ENCODE data around the gene PTPRM.
"Not testable (repeated sequence)": the region's sequence is repeated elsewhere in the genome, so short reads cannot be mapped to it uniquely, and the experiment has no call there.

The PTPRM gene

DNA sequence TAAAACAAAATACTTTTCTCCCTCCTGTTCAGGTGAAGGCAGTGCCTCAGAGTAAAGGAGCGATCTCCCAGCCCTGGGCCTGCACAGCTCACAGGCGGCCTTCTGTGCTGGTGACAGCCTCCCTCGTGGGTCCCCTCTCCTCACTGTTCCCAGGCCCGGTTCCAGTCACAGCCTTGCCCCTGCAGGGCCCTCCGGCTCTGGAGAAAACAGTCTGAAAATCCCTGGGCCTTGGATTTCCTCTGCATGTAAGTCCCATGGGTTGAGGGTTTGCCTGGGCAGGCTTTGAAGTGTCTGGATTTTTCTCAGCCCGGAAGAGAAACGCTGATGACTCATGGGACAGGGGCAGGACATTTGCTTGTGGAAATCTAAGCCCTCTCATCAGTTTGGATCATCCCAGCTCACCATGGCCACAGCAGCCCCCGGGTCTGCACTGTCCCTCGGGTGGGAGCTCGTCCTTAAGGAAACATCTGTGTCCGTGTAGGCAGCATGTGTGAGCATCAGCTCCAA lies 856.0 kb downstream of the PTPRM start:
- DNase-seq: no peak

- DNase-seq: no peak
These were observed 857.4 kb downstream of the PTPRM start for GRCh38 chr18:8424481-8424880.

- no peak for DNase-seq
These were observed 858.0 kb downstream of the PTPRM start for GRCh38 chr18:8424917-8425725.

DNA sequence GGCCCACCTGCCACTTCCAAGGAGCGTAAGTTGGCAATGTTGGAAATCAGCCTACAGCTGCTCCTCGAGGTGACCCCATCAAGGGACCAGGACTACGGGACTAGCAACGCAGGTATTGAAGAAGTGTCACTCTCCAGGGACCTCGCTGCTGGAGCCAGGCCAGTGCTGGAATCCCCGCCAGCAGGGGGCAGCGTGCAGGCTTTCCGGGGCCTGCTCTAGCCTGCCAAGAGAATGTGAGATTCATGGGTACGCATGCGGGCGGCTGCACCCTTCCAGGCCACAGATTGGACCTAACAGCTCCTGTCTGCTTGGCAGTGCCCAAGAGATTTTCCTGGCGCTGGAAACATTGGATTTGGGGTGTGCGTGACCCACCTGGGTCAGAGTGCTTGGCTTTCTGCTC lies 859.3 kb downstream of the PTPRM start:
- peak; percentile 11 to 24 for DNase-seq

DNA sequence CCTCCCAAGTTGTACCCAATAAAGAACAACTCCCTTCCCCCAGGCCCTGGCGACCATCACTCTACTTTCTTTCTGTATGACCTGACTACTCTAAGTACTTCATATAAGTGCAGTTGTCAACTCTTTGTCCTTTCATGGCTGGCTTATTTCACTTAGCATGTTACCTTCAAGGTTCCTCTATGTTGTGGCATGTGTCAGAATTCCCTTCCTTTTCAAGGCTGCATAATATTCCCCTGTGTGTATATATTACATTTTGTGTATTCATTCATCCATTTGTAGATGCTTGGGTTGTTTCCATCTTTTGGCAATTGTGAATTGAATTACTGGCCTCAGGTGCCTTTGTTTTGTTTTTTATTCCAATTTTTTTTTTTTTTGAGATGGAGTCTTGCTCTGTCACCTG lies 860.2 kb downstream of the PTPRM start:
- no peak for DNase-seq

- no peak for DNase-seq
These were observed 861.8 kb downstream of the PTPRM start for GRCh38 chr18:8428951-8429350.

GRCh38 chr18:8431036-8431435 lies 863.9 kb downstream of the PTPRM start:
- no peak for DNase-seq

DNA sequence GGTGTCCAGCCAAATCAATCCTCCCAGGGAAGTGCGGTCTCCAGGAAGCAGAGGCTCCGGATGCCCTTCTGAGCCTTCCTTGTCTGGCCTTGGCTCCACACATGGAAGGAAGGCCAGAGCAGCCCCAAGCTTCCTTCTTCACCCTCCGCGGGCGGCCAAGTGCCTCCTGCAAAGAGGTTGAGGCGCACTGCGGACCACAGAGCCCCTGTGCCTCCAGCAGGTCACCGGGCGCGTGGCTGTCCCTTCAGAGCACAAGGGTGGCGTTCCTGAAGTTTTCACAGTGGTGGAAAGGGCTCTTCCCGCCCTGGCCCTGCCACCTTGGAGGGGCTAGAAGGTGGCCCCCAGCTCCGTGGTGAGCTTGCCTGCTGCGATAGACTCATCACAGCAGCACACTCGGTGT lies 866.2 kb downstream of the PTPRM start:
- no peak for DNase-seq

DNA sequence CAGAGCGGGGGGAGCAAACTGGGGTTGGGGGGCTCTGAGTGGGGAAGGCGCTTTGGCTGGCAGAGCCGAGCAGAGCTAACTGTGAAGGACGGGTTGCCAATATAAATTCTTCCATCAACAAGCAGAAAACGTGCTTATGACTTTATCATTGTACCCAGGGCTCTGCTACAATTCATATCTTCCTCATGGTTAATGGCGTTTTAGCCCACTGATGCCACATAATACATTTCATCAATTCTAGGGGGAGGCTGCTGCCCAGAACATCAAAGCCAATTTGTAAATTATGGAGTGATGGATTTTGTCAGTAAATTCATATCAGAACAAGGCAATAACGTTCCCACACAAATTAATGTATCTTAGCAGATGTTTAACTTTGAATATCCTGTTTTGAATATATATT lies 866.7 kb downstream of the PTPRM start:
- no peak for DNase-seq

DNA sequence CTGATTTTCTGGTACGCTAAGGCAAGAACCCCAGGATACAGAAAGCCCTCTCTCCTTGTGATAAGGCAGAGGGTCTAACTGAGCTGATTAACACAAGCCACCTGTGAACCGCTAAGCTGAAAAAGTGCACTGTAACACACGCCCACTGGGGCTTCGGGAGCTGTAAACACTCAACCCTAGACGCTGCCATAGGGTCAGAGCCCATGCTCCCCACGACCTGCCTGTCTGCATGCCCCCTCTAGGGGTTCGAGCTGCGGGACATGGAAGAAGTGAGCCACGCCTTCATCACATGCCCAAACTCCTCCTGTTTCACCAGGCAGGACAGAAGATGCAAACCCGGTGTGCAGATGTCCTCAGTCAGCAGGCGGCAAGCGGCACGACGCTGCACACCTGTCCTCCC lies 868.3 kb downstream of the PTPRM start:
- no peak for DNase-seq

DNA sequence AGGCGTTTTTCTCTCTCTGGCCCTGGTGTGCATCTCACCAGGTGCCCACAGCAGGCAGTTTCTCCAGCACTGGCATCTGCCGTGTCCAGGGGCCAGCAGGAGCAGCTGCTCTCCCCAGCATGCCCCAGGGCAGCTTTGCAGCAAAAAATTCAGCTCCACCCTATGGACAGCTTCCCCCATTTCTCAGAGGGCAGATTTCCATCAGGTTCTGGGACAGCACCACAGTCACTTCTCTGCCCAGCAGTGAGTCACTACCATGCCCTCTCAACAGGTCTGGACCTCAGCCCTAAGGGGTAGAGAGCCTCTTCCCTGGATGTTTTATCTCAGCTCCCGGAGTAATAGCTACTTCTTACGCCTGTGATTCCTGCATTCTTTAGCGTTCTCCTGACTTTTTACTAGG lies 871.9 kb downstream of the PTPRM start:
- DNase-seq: no peak

DNA sequence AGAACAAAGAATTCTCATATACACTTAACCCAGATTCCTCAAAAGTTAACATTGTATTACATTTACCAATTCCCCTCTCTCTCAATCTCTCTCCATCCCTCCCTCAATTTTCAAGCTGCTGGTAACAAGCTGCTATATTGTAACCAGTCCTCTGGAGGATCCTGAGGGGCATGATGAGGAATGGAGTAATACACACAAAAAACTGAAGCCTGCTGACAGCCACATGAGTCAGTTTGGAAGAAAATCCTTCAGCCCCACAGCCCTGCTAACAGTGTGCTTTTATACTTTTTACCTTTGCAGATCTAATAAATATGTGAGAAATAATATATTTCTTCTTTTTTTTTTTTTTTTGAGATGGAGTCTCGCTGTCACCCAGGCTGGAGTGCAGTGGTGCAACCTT lies 876.4 kb downstream of the PTPRM start:
- DNase-seq: no peak

GRCh38 chr18:8446936-8447335 lies 879.8 kb downstream of the PTPRM start:
- not testable (repeated sequence) for DNase-seq

GRCh38 chr18:8448130-8448529 lies 881.0 kb downstream of the PTPRM start:
- DNase-seq: no peak

- no peak for DNase-seq
These were observed 882.9 kb downstream of the PTPRM start for GRCh38 chr18:8450013-8450412.

DNA sequence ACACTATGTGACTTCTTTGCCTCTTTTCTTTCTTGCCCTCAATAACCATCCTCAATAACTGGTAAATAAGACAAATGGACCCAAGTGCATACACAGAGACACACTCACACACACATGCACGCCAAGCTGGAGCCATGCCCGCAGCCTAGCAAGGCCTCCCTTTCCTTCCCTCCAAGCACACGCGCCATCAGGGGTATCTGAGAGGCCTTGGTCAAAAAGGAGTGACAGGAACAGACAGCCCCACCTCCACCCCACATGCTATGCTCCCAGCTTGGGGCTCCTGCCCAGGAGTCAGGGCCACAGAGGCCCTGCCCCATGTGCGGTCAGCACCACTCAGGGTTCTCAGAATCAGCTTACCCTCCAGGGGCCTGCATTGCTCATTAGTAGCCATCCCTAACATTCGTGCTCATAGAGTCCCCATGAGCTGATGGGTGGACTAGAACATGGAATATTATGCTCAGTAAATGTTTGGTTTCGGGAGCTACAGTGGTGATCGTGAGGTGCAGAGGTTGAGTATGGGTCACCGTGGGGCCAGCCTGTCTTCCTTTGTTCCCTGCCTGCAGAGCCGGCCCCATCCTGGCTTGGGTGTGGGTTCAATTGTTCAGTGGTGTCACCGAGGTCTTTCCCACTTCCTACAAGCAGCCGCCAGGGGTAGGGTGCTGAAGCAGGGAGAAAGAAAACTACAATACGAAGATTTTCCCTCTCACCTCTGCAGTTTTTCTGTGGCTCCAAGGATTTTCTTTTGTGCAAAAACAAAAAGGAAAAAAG lies 884.0 kb downstream of the PTPRM start:
- no peak for DNase-seq

- no peak for DNase-seq
These were observed 886.4 kb downstream of the PTPRM start for GRCh38 chr18:8453528-8453927.

GRCh38 chr18:8454136-8454535 lies 887.0 kb downstream of the PTPRM start:
- DNase-seq: no peak

DNA sequence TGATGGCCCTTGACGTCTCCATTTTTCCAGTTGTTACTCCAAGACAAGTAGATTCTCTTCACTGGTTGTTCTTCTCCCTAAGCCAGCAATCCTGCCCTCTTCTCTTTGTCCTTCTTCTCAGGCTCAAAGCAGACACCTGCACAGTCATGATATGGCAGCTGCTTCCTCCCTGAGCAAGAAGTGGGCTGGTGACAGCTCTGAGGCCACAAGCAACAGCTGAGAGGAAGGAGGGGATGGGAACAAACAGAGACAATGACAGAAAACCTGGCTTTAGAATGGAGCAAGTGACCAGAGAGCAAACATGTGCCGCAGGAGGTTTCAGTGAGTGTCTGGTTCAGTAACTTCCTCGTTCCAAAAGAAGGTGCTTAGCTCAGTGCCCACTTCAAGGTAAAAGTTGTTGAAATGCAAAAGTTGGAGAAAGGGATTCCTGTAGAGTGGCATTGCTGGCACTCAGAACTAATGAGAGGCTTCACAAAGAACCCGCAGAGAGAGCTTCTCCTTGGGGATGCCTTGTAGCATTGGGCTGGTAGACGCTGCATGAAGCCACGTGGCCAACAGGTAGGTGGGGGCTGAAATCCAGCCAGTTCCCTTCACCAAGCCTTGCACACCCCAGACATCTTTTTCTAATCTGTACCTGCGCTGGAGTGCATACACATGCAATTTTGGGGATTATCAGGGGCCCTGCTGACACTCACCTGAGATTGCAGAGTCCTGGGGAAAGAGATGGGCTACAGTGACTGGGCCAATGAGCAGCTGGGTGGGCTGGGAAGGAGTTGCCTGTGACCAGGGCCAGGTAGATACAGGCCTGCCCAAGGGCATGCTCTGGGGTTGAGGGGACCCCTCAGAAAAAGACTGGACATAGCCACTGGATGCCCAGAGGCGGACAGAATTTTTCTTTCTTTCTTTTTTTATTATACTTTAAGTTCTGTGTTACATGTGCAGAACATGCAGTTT lies 888.8 kb downstream of the PTPRM start:
- DNase-seq: no peak

All from stimulated activated CD4-positive, alpha-beta T cell treated with anti-CD3 and anti-CD28 coated beads, Interleukin-2, amount 100 ng/mL, for 48 hours (primary cell).